Neuronal stem cell (in vitro differentiated cells): ENCODE data around the gene EFR3B.

Experiments
- DNase-seq: peaks from one replicate; pipeline ENCODE4 v3.0.0-alpha.2; 2013; ENCODE audit warnings: low spot score
- H2AFZ ChIP-seq: one replicate; pipeline ENCODE4 v1.6.1; 2013; ENCODE audit warnings: mild to moderate bottlenecking, low read length, inconsistent platforms
- H2AK5ac ChIP-seq: 2 replicates; pipeline ENCODE4 v1.6.1; 2013; ENCODE audit warnings: low read depth, mild to moderate bottlenecking, inconsistent platforms, low read length, moderate library complexity, mixed read lengths
- H2BK120ac ChIP-seq: 2 replicates; pipeline ENCODE4 v1.6.1; 2013; ENCODE audit warnings: low read depth, mild to moderate bottlenecking, inconsistent platforms, low read length, moderate library complexity, mixed read lengths
- H2BK12ac ChIP-seq: one replicate; pipeline ENCODE4 v1.6.1; 2013; ENCODE audit warnings: low read length, inconsistent platforms
- H2BK15ac ChIP-seq: 2 replicates; pipeline ENCODE4 v1.6.1; 2013; ENCODE audit warnings: mild to moderate bottlenecking, low read length, inconsistent platforms, mixed read lengths
- H2BK5ac ChIP-seq: one replicate; pipeline ENCODE4 v1.6.1; 2013; ENCODE audit warnings: inconsistent platforms, mild to moderate bottlenecking, low read length, moderate library complexity
- H3K14ac ChIP-seq: one replicate; pipeline ENCODE4 v1.6.1; 2013; ENCODE audit warnings: low read length, inconsistent platforms
- H3K18ac ChIP-seq: 2 replicates; pipeline ENCODE4 v1.6.1; 2013; ENCODE audit warnings: low read length, inconsistent platforms
- H3K23ac ChIP-seq: 2 replicates; pipeline ENCODE4 v1.6.1; 2013; ENCODE audit warnings: low read depth, mild to moderate bottlenecking, mixed read lengths, low read length, inconsistent platforms; ENCODE audit not compliant: poor library complexity
- H3K27ac ChIP-seq: replicated peaks from 3 replicates; pipeline ENCODE4 v1.5.1; 2013; ENCODE audit warnings: low read length, inconsistent platforms
- H3K27me3 ChIP-seq, 3 experiments: 2 replicates each; pipeline ENCODE4 v1.6.1; 2013; ENCODE audit warnings: low read length in 3 of 3, mild to moderate bottlenecking in 2 of 3, inconsistent platforms in 1 of 3, low read depth in 1 of 3, mixed read lengths in 1 of 3, moderate library complexity in 1 of 3; ENCODE audit not compliant: control insufficient read depth in 3 of 3, insufficient read depth in 3 of 3
- H3K36me3 ChIP-seq, 2 donors: replicated peaks in 1 of 2; 2 replicates each; pipeline ENCODE4 v1.6.1; 2013; ENCODE audit warnings: low read length in 2 of 2; ENCODE audit not compliant: control insufficient read depth in 2 of 2, insufficient read depth in 2 of 2
- H3K4ac ChIP-seq: 2 replicates; pipeline ENCODE4 v1.6.1; 2013; ENCODE audit warnings: inconsistent platforms, mild to moderate bottlenecking, low read length, moderate library complexity
- H3K4me1 ChIP-seq, 2 donors: 1 replicate in 1 of 2; 2 replicates in 1 of 2; pipeline ENCODE4 v1.6.1; 2013; ENCODE audit warnings: low read length in 2 of 2, low read depth in 1 of 2; ENCODE audit not compliant: control insufficient read depth in 2 of 2, insufficient read depth in 1 of 2
- H3K4me2 ChIP-seq: one replicate; pipeline ENCODE4 v1.6.1; 2013; ENCODE audit warnings: mild to moderate bottlenecking, low read length, inconsistent platforms; ENCODE audit not compliant: insufficient read depth, poor library complexity, severe bottlenecking
- H3K4me3 ChIP-seq, 2 donors: 2 replicates each; pipeline ENCODE4 v1.5.1; 2013; ENCODE audit warnings: low read length in 2 of 2, mild to moderate bottlenecking in 2 of 2, inconsistent platforms in 1 of 2, moderate library complexity in 1 of 2
- H3K79me1 ChIP-seq: one replicate; pipeline ENCODE4 v1.6.1; 2013; ENCODE audit warnings: low read depth, mild to moderate bottlenecking, inconsistent platforms, low read length, moderate library complexity
- H3K9ac ChIP-seq: one replicate; pipeline ENCODE4 v1.6.1; 2013; ENCODE audit warnings: mild to moderate bottlenecking, low read depth, low read length, inconsistent platforms; ENCODE audit not compliant: poor library complexity
- H3K9me3 ChIP-seq, 2 donors: replicated peaks in 1 of 2; 2 replicates each; pipeline versions ENCODE3 to v1.6.1; 2013; ENCODE audit warnings: low read length in 2 of 2, mild to moderate bottlenecking in 2 of 2, inconsistent platforms in 1 of 2, low read depth in 1 of 2, mixed read lengths in 1 of 2, moderate library complexity in 1 of 2; ENCODE audit not compliant: control insufficient read depth in 2 of 2, insufficient read depth in 1 of 2
- H4K8ac ChIP-seq: one replicate; pipeline ENCODE4 v1.6.1; 2013; ENCODE audit warnings: low read depth, mild to moderate bottlenecking, inconsistent platforms, low read length, moderate library complexity
- H4K91ac ChIP-seq: one replicate; pipeline ENCODE4 v1.6.1; 2013; ENCODE audit warnings: low read length, low read depth, mild to moderate bottlenecking, inconsistent platforms; ENCODE audit not compliant: poor library complexity
- WGBS, 2 donors: extraction: QIAGEN DNeasy Blood & Tissue Kit; methylation state at CpG; one replicate each; pipeline ENCODE4 v1.1.7; 2013; ENCODE audit warnings: missing lambda C conversion rate in 2 of 2, mixed read lengths in 1 of 2; ENCODE audit not compliant: insufficient read length in 2 of 2, insufficient replicate concordance in 1 of 2; ENCODE audit errors: extremely low coverage in 2 of 2; 5-methylcytosine and 5-hydroxymethylcytosine counted together

The EFR3B gene

DNA sequence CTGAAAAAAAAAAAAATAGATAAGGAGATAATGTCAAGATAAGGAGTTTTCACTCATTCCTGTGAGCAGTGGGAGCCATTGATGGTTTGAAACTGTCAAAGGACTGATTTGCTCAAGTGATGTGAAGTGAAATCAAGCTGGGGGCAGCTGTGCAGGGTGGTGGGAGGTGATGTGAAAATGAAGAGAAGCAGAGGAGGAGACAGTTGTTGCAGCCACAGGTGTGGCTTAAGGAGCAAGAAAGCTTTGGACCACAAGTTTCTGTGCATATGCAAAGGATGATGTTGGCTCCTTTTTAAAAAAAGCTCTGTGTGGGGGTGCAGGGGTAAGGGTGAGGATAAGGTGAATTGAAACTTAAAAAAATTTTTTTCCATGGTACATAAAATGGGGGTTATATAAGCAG lies 8.3 kb downstream of the EFR3B start:
- no peak overlapping the region for H4K8ac ChIP-seq
- no peak overlapping the region for H2BK120ac ChIP-seq
- H3K79me1 ChIP-seq = peaks cover 10% of the 10 kb centered on the region
- peaks cover 2% of the 10 kb centered on the region in 2 donors for H3K36me3 ChIP-seq
- no peaks in the 10 kb centered on the region for H3K27me3 ChIP-seq
- H3K27ac ChIP-seq = no peak overlapping the region
- no peaks in the 10 kb centered on the region for H3K4me1 ChIP-seq
- no peak overlapping the region for H3K9ac ChIP-seq
- H3K23ac ChIP-seq = no peak overlapping the region
- no peaks in the 10 kb centered on the region for H3K9me3 ChIP-seq
- no peak overlapping the region for H2BK15ac ChIP-seq
- no peak overlapping the region for H3K14ac ChIP-seq
- H2AFZ ChIP-seq = no peak overlapping the region
- no peak overlapping the region for H3K18ac ChIP-seq
- H3K4ac ChIP-seq = no peak overlapping the region
- no peak overlapping the region for H3K4me2 ChIP-seq
- H2AK5ac ChIP-seq = no peak overlapping the region
- DNase-seq = no peak
- H2BK12ac ChIP-seq = no peak overlapping the region
- H2BK5ac ChIP-seq = no peak overlapping the region
- no peak overlapping the region for H4K91ac ChIP-seq
- H3K4me3 ChIP-seq = no peak overlapping the region

DNA sequence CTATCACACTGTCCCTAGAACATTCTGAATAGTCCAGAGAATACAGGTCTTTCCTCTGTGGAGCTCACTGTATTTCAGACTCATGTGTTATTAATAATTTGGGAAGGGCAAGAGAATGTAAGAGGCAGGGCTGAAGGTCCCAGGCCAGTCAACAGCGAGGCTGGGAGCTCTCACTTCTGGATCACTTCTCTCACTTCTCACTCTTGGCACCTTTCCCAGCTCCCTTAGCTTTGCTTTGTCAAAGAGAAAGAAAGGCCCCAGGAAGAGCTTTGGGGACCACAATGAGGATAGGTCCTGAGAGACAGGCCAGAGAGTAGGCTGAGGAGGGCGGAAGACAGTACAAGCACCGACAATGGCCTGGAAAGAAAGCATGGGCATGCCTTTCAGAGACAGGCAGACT lies 11.2 kb downstream of the EFR3B start:
- Histone ChIP-seq H2AFZ (no peak overlapping the region), H2BK5ac (no peak overlapping the region), H2BK12ac (no peak overlapping the region), H3K18ac (peak overlapping the region; percentile 65), H3K4ac (no peak overlapping the region), H4K8ac (no peak overlapping the region), H2AK5ac (no peak overlapping the region), H3K36me3 (no peaks in the 10 kb centered on the region), H3K4me1 (peaks cover 8 to 17% of the 10 kb centered on the region in 2 donors), H3K27ac (no peak overlapping the region), H3K9ac (peak overlapping the region; percentile 14), H3K79me1 (peaks cover 10% of the 10 kb centered on the region), H3K4me2 (no peak overlapping the region), H3K4me3 (no peak overlapping the region), H3K9me3 (no peaks in the 10 kb centered on the region), H3K23ac (no peak overlapping the region), H3K14ac (no peak overlapping the region), H3K27me3 (no peaks in the 10 kb centered on the region), H2BK120ac (no peak overlapping the region), H4K91ac (no peak overlapping the region), H2BK15ac (no peak overlapping the region)
- no peak for DNase-seq
- no CpG with 5 or more reads among the region's 3 CpGs for WGBS, 2 donors

DNA sequence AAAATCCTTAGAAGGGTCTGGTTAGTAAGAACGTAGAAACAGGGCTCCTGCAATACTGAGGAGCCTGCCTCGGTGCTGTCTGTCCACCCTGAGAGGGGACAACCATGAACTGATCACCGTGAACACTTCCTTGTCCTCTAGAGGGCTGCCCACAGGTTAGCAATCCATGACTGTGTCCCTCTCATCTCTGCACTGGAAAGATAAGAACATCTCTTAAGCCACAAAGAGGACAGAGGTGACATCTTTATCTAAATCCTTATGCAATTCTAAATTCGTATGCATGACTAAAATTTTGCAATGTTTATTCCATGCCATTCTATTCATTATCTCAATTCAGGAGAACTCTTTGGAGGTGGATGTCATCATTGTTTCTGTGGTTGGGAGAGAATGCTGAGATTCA lies 12.8 kb downstream of the EFR3B start:
- Histone ChIP-seq H3K23ac (no peak overlapping the region), H3K4me1 (peaks cover 8 to 17% of the 10 kb centered on the region in 2 donors), H3K4me3 (no peak overlapping the region), H2BK120ac (no peak overlapping the region), H3K18ac (no peak overlapping the region), H2BK15ac (no peak overlapping the region), H4K8ac (no peak overlapping the region), H3K9ac (no peak overlapping the region), H3K4ac (no peak overlapping the region), H2AFZ (no peak overlapping the region), H3K4me2 (no peak overlapping the region), H3K27me3 (no peaks in the 10 kb centered on the region), H3K9me3 (no peaks in the 10 kb centered on the region), H3K36me3 (no peaks in the 10 kb centered on the region), H3K27ac (no peak overlapping the region), H2BK12ac (no peak overlapping the region), H2BK5ac (no peak overlapping the region), H2AK5ac (no peak overlapping the region), H3K14ac (no peak overlapping the region), H4K91ac (no peak overlapping the region), H3K79me1 (peaks cover 10% of the 10 kb centered on the region)
- WGBS, 2 donors = no CpG with 5 or more reads among the region's 4 CpGs
- no peak for DNase-seq

- no peak overlapping the region for H3K4me2 ChIP-seq
- no peak overlapping the region for H2BK12ac ChIP-seq
- no peak overlapping the region for H3K27ac ChIP-seq
- no peak overlapping the region for H2AK5ac ChIP-seq
- H2BK120ac ChIP-seq = no peak overlapping the region
- H3K36me3 ChIP-seq = no peaks in the 10 kb centered on the region
- H2BK15ac ChIP-seq = no peak overlapping the region
- no peak overlapping the region for H3K14ac ChIP-seq
- no CpG with 5 or more reads among the region's 9 CpGs for WGBS, 2 donors
- H4K8ac ChIP-seq = no peak overlapping the region
- DNase-seq = no peak
- H3K4me3 ChIP-seq = no peak overlapping the region
- no peak overlapping the region for H4K91ac ChIP-seq
- H3K4ac ChIP-seq = no peak overlapping the region
- no peak overlapping the region for H3K18ac ChIP-seq
- peaks cover 10% of the 10 kb centered on the region for H3K79me1 ChIP-seq
- H3K9me3 ChIP-seq = no peaks in the 10 kb centered on the region
- no peak overlapping the region for H2BK5ac ChIP-seq
- H3K23ac ChIP-seq = no peak overlapping the region
- H3K4me1 ChIP-seq = peaks cover 8 to 17% of the 10 kb centered on the region in 2 donors
- H3K9ac ChIP-seq = no peak overlapping the region
- H3K27me3 ChIP-seq = no peaks in the 10 kb centered on the region
- H2AFZ ChIP-seq = no peak overlapping the region
Observed at GRCh38 chr2:25055376-25055920, 13.6 kb downstream of the EFR3B start.
